HCT116 (cell line): Measurements from ENCODE around the gene DNAL4.

ENCODE experiments used
- EZH2 ChIP-seq: fragments of 200-600 bp; sonication (generic); IDR thresholded peaks from 2 replicates; pipeline ENCODE4 v1.6.1; 2017; ENCODE audit warnings: antibody characterized with exemption, mixed run types
- EZH2phosphoT487 ChIP-seq: fragments of 200-600 bp; IDR thresholded peaks from 2 replicates; pipeline ENCODE4 v1.6.1; 2018; ENCODE audit warnings: antibody characterized with exemption, borderline replicate concordance
- POLR2A ChIP-seq: IDR thresholded peaks from 2 replicates; pipeline ENCODE4 v1.7.0; 2011; ENCODE audit warnings: borderline replicate concordance; ENCODE audit not compliant: insufficient read depth, insufficient read length; ENCODE audit errors: extremely low read depth
- SIN3A ChIP-seq: IDR thresholded peaks from 2 replicates; pipeline ENCODE4 v1.6.1; 2012; ENCODE audit warnings: low read depth
- SRF ChIP-seq: IDR thresholded peaks from 2 replicates; pipeline ENCODE4 v1.6.1; 2012; ENCODE audit warnings: low read depth
- TCF7L2 ChIP-seq: IDR thresholded peaks from 2 replicates; pipeline ENCODE4 v1.7.0; 2011; ENCODE audit warnings: borderline replicate concordance, inconsistent platforms; ENCODE audit not compliant: insufficient read depth, insufficient read length; ENCODE audit errors: extremely low read depth
- YY1 ChIP-seq: IDR thresholded peaks from 2 replicates; pipeline ENCODE4 v1.6.1; 2011; ENCODE audit warnings: low read length, low read depth, moderate library complexity, mild to moderate bottlenecking; ENCODE audit not compliant: insufficient replicate concordance; ENCODE audit errors: extremely low read depth
- ZNF274 ChIP-seq: fragments of 200-500 bp; sonication (Bioruptor generic); IDR thresholded peaks from 2 replicates; pipeline ENCODE4 v1.6.1; 2014; ENCODE audit warnings: mild to moderate bottlenecking, low read depth, low read length, inconsistent platforms
- TF ChIP-seq, protein P1 (sequence below), 3 experiments: fragments of 200-600 bp in 1 of 3; sonication (generic) in 1 of 3; IDR thresholded peaks in 2 of 3; conservative IDR thresholded peaks in 1 of 3; 2 replicates each; pipeline ENCODE4 v1.5.1; 2012 to 2017; ENCODE audit warnings: low read depth in 2 of 3, low read length in 2 of 3, antibody characterized with exemption in 1 of 3, borderline replicate concordance in 1 of 3, control low read depth in 1 of 3, mild to moderate bottlenecking in 1 of 3, mixed read lengths in 1 of 3, mixed run types in 1 of 3, moderate library complexity in 1 of 3; ENCODE audit not compliant: insufficient read depth in 1 of 3

DNA sequence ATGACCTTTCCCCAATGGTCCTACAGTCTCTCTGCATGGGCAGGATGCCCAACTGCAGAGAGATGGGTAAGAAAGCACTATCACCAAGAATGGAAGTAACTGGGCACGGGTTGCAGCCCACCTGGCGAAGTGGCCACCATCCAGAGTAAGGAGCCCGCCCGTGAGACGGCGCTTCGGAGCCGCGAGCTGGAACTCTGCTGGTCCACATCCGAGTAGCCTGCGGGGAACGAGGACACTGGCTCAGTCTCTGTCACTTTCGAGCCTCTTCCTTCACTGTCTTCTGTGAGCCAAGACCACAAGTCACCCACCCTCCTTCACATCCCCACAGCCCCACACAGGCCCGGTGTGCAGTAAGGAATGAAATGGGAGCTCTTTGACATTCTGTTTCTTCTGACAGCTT lies 43.8 kb downstream of the DNAL4 start:
- TF ChIP-seq ZNF274 (no peak), SRF (no peak), EZH2phosphoT487 (no peak), POLR2A (no peak), SIN3A (no peak), TCF7L2 (no peak), YY1 (no peak), EZH2 (no peak)
- TF ChIP-seq, protein P1, sequence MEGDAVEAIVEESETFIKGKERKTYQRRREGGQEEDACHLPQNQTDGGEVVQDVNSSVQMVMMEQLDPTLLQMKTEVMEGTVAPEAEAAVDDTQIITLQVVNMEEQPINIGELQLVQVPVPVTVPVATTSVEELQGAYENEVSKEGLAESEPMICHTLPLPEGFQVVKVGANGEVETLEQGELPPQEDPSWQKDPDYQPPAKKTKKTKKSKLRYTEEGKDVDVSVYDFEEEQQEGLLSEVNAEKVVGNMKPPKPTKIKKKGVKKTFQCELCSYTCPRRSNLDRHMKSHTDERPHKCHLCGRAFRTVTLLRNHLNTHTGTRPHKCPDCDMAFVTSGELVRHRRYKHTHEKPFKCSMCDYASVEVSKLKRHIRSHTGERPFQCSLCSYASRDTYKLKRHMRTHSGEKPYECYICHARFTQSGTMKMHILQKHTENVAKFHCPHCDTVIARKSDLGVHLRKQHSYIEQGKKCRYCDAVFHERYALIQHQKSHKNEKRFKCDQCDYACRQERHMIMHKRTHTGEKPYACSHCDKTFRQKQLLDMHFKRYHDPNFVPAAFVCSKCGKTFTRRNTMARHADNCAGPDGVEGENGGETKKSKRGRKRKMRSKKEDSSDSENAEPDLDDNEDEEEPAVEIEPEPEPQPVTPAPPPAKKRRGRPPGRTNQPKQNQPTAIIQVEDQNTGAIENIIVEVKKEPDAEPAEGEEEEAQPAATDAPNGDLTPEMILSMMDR (IDR thresholded peaks at IDR 0.05 in 2 of 3, conservative IDR thresholded peaks at IDR 0.05 in 1 of 3; ENCODE audit: borderline replicate concordance in 1 of 3, insufficient read depth in 1 of 3, low read depth in 2 of 3, low read length in 2 of 3): no peak
